NB4 (cell line): ENCODE measurements around the gene USP37.

Source experiments
- DNase-seq: peaks from one replicate; pipeline ENCODE4 v3.0.0; 2010; ENCODE audit warnings: low read depth
- H3K4me3 ChIP-seq: one replicate; pipeline ENCODE4 v1.5.1; 2011; ENCODE audit warnings: mild to moderate bottlenecking, low read depth, low read length, moderate library complexity
- MYC ChIP-seq: IDR thresholded peaks from 2 replicates; pipeline ENCODE4 v1.6.1; 2011; ENCODE audit warnings: low read depth, low read length
- POLR2A ChIP-seq: IDR thresholded peaks from 2 replicates; pipeline ENCODE4 v1.6.1; 2011; ENCODE audit warnings: mild to moderate bottlenecking; ENCODE audit not compliant: insufficient read length; ENCODE audit errors: extremely low read depth
- TF ChIP-seq, protein P1 (sequence below): IDR thresholded peaks from one replicate; pipeline ENCODE4 v1.5.1; 2012; ENCODE audit warnings: low read depth, low read length
- TF ChIP-seq, protein P2 (sequence below): IDR thresholded peaks from 2 replicates; pipeline ENCODE4 v1.6.1; 2011; ENCODE audit warnings: low read depth, low read length

The USP37 gene

DNA sequence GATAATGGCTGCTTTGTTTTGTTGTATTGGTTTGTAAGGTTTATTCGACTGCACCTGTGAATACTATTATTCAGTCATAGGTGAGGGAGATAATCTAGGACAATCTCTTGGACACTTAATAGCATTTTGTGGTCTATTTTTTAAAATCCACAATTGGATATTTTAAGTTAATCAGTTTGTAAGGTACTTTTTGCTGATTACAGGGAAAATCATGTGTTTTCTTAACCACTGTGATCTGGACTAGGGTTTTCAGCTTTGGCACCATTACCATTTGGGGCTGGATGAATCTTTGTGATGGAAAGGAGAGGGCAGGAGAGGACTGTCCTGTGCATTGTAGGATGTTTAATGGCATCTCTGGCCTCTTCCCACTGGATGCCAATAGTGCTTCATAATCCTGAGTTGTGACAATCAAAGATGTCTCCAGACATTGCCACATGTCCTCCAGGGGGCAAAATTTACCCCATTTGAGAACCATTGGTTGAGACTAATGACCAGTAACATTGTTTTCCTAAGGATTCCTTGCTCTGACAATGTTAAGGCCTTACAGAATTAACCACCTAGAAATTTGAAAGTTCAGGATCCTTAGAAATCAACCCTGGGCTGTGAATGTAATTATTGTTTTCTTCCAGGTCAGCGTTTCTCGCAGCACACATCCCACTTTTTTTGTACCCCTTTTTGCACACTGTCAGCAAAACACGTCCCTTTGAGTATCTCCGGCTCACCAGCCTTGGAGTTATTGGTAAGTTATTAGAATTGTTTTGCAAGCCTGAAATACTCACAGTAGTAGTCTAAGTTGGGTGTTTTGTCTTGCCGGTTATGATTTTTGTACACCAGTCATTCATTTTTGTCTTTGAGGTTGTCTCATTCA lies 16.1 kb upstream of the USP37 start:
- no peak overlapping the region for H3K4me3 ChIP-seq
- peak; percentile 13 for DNase-seq
- TF ChIP-seq MYC (no peak), POLR2A (no peak)
- TF ChIP-seq, protein P1, sequence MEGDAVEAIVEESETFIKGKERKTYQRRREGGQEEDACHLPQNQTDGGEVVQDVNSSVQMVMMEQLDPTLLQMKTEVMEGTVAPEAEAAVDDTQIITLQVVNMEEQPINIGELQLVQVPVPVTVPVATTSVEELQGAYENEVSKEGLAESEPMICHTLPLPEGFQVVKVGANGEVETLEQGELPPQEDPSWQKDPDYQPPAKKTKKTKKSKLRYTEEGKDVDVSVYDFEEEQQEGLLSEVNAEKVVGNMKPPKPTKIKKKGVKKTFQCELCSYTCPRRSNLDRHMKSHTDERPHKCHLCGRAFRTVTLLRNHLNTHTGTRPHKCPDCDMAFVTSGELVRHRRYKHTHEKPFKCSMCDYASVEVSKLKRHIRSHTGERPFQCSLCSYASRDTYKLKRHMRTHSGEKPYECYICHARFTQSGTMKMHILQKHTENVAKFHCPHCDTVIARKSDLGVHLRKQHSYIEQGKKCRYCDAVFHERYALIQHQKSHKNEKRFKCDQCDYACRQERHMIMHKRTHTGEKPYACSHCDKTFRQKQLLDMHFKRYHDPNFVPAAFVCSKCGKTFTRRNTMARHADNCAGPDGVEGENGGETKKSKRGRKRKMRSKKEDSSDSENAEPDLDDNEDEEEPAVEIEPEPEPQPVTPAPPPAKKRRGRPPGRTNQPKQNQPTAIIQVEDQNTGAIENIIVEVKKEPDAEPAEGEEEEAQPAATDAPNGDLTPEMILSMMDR, result peak; percentile 19
- TF ChIP-seq, protein P2, sequence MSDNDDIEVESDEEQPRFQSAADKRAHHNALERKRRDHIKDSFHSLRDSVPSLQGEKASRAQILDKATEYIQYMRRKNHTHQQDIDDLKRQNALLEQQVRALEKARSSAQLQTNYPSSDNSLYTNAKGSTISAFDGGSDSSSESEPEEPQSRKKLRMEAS, result no peak

DNA sequence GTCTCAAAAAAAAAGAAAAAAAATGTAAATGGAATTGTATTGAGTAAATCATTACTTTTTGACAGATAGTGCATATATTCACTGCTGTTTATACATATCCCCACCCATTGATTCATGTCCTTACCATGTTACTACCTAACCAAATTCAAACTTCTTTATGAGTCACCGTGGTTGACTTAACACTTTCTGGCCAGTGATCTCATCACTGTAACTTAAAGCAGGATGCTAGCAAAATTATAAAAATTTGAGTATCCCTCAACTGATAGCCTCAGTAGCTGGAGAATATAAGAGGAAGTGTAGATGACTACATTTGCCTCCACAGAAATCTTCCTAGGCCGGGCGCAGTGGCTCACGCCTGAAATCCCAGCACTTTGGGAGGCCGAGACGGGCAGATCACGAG lies 13.9 kb upstream of the USP37 start:
- H3K4me3 ChIP-seq, result no peak overlapping the region
- no peak for TF ChIP-seq POLR2A
- TF ChIP-seq, protein P1, result no peak
- TF ChIP-seq, protein P2, result no peak
- no peak for TF ChIP-seq MYC
- DNase-seq, result peak; percentile 57

DNA sequence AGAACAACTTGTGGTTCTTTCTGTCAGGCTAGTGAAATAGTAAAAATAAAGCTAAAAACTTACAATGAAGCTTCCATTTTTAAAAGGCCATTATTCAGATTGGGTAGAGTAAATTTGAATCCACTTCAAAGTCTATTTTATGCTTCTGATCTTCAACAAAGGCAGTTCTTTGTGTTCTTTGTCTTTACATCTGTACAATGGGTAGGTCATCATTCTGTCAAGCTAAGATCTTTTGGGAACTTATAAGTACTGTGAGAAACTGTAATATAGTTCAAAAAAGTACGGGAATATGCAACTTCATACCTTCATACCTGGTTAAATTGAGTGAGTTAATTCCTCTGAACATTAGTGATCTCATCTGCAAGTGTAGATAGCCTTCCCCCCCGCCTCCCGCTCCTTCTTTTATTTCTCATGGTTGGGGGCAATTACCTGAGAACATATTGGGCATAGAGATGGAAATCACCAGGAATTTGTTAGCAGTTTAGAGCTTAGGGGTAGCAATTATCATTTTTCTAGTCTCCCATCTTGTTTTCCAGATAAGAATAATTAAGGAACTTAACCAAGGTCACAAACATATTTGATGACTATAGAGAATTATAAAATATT lies 10.2 kb upstream of the USP37 start:
- TF ChIP-seq, protein P1, result no peak
- TF ChIP-seq MYC (no peak), POLR2A (no peak)
- TF ChIP-seq, protein P2, result no peak
- DNase-seq, result no peak
- no peak overlapping the region for H3K4me3 ChIP-seq

DNA sequence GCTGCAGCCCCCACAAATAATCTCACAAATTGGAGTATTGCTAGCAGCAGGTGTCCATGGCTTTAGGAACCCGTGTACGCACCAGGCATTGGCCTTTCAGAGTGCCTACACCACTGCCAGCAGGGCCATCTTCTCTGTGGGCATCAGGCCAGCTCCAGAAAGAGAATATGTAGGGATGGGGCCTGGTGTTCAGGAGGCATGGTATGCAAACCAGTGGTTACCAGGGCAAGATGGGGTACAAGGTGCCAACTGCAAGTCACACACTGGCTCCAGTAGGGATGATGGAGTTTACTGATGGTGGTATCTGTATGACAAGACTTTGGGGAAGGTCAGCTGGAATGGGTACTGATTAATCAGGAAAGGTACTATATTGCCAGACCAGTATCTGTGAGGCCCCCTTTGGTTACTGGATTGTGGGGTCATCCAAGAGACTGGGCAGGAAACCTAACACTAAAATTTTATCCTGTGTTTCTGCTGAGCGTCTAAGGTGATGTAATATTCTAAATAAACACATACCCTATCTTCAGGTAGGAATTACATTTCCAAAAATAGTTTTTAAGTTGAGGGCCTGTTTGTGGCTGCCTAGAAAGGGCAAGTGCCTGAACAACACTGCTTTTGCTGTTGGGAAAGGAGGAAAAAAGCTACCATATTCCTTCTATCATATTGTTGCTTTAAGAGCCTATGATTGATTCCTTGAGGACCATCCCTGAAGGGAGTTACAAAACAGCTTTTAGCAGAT lies 9.5 kb upstream of the USP37 start:
- TF ChIP-seq MYC, result no peak
- no peak for TF ChIP-seq POLR2A
- TF ChIP-seq, protein P2, result no peak
- TF ChIP-seq, protein P1, result no peak
- H3K4me3 ChIP-seq, result no peak overlapping the region
- no peak for DNase-seq

DNA sequence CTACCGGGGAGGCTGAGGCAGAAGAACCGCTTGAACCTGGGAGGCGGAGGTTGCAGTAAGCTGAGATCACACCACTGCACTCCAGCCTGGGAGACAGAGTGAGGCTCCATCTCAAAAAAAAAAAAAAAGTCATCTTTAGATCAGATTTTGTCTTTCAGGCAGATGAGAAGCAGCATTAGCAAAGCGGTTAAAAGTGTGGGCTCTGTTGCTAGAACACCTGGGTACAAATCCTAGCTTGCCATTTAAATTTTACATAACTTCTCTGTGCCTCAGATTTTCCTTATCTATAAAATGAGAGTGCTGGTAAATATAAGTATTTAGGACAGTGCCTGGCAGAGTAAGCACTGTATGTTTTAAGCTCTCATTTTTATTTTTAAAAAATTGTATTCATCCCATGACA lies 8.7 kb upstream of the USP37 start:
- TF ChIP-seq, protein P1, result no peak
- TF ChIP-seq, protein P2, result no peak
- TF ChIP-seq POLR2A (no peak), MYC (no peak)
- no peak overlapping the region for H3K4me3 ChIP-seq
- DNase-seq, result no peak
